GM12891 (cell line): ENCODE measurements around the gene PTGER4.

Experiments used
- POLR2A ChIP-seq: IDR thresholded peaks from 2 replicates; pipeline ENCODE4 v1.6.1; 2011; ENCODE audit warnings: low read depth, low read length, control low read depth
- POLR2AphosphoS5 ChIP-seq: IDR thresholded peaks from 2 replicates; pipeline ENCODE4 v1.6.1; 2011; ENCODE audit warnings: low read depth, low read length, control low read depth
- SPI1 ChIP-seq: IDR thresholded peaks from 2 replicates; pipeline ENCODE4 v1.6.1; 2011; ENCODE audit warnings: low read depth, low read length, control low read depth
- TAF1 ChIP-seq: IDR thresholded peaks from 2 replicates; pipeline ENCODE4 v1.6.1; 2011; ENCODE audit warnings: low read depth, low read length, control low read depth

DNA sequence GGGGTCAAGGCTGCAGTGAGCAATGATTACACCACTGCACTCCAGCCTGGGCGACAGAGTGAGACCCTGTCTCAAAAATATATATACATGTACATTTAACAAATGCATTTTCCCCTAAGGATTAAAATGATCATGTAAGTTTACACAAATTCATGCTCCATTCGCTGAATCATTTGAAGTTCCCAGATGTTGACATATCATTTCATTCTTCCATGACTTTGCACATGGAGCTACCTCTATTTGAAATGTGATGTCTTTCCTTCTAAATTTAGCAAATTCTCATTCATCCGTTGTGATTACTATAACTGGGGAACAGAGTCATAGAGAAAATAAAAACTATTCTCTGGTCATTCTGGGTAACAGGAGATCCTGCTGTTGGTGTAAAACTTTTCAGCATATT, 10.6 kb downstream of the PTGER4 start:
- no peak for TF ChIP-seq POLR2AphosphoS5
- TF ChIP-seq POLR2A, result no peak
- no peak for TF ChIP-seq SPI1
- no peak for TF ChIP-seq TAF1
